GM21737 (cell line): ENCODE data around the gene ADARB2.
"Not testable (repeated sequence)": the region's sequence is repeated elsewhere in the genome, so short reads cannot be mapped to it uniquely, and the experiment has no call there.

Experiments used
- ATAC-seq: cut with Tn5 transposase; IDR thresholded peaks from one replicate; pipeline ENCODE4 v1.9.1; 2021; ENCODE audit warnings: mild to moderate bottlenecking, moderate library complexity; ENCODE audit not compliant: unreplicated experiment

Gene ADARB2

DNA sequence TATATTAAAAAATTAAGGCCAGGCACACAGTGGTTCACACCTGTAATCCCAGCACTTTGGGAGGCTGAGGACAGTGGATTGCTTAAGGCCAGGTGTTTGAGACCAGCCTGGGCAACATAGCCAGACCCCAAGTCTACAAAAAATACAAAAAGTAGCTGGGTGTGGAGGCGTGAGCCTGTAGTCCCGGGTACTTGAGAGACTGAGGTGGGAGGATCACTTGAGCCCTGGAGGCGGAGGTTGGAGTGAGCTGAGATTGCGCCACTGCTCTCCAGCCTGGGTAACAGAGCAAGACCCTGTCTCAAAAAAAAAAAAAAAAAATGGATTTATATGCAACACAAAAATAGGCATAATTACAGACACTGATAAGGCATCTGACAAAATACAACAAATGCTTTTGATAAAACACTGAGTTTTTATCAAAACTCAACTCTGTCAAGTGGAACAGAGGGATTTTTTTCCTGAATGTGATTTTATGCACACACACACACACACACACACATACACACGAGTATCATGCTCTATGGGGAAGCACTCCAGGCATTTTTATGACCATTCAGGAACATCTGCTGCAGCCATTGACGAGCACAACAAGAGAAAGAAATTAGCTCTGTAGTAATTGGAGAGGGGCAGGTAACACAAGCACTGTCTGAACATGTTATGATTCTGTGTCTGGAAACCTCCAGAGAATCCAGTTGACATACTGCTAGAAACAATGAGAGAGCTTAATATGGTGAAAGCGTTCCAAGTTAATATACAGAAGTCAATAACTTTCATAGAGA lies 488.0 kb downstream of the ADARB2 start:
- ATAC-seq = no peak

GRCh38 chr10:1248262-1248630 lies 489.1 kb downstream of the ADARB2 start:
- ATAC-seq = not testable (repeated sequence)

GRCh38 chr10:1247598-1248261 lies 489.6 kb downstream of the ADARB2 start:
- ATAC-seq = no peak

GRCh38 chr10:1244493-1244892 lies 492.8 kb downstream of the ADARB2 start:
- no peak for ATAC-seq

GRCh38 chr10:1243486-1244234 lies 493.7 kb downstream of the ADARB2 start:
- no peak for ATAC-seq

DNA sequence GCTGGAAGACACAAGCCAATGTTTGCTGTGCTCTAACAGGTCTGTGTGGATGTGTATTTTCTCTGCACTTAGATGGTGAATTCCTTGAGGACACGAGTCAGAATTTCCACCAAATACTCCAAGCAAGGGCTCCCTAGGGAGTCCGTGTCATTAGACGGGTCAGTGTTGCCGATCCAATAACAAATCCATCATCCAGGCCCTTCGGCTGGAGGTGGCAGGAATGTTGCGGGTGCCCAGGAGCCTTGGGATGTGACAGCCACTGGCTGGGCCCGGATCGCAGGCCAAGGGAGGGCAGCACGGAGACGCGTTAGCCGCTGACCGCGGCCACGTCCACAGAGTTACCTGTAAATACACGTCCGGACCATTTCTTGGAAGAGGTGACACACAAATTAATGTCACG lies 494.4 kb downstream of the ADARB2 start:
- no peak for ATAC-seq

GRCh38 chr10:1241973-1242935 lies 495.1 kb downstream of the ADARB2 start:
- ATAC-seq = no peak

- no peak for ATAC-seq
Measured at GRCh38 chr10:1241322-1241890, 495.9 kb downstream of the ADARB2 start.

DNA sequence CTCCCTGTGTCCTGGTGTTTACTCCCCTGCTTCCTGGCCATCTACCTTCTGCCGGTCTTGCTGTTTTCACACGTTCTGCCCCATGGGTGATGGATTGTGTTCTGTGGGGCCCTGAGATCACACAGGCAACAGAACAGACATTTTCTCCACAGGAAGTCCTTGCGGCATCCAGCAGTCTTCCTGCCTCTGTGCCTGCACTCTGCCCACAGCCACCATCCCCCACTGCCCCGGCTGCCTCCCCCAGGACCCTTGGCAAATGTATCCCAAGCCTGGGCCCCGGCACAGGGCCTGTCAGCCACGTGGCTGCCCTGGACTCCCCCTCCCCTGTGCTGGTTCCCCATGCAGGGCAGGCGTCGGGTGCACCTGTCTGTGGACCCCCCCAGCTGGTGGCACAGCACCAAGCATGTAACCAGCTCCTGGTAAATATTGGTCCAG lies 497.0 kb downstream of the ADARB2 start:
- ATAC-seq = no peak

DNA sequence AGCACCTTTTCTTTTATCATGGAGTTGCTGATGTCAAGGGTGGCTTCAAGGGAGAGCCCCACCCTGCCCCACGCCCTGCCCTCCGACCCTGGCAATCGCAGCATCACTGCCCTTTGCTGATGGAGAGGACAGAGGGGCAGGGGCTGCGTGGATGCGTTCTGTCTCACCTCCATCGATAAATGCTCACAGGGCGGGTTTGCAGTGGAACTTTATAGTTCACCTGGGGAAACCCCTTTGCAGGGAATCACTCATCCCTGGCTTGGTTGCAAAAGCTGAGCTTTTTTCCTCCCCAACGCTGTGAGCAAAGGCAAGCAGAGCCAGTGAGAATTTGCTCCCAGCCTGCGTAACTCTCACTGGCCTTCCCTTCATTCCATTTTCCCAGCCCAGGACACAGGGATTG lies 504.3 kb downstream of the ADARB2 start:
- ATAC-seq = no peak

DNA sequence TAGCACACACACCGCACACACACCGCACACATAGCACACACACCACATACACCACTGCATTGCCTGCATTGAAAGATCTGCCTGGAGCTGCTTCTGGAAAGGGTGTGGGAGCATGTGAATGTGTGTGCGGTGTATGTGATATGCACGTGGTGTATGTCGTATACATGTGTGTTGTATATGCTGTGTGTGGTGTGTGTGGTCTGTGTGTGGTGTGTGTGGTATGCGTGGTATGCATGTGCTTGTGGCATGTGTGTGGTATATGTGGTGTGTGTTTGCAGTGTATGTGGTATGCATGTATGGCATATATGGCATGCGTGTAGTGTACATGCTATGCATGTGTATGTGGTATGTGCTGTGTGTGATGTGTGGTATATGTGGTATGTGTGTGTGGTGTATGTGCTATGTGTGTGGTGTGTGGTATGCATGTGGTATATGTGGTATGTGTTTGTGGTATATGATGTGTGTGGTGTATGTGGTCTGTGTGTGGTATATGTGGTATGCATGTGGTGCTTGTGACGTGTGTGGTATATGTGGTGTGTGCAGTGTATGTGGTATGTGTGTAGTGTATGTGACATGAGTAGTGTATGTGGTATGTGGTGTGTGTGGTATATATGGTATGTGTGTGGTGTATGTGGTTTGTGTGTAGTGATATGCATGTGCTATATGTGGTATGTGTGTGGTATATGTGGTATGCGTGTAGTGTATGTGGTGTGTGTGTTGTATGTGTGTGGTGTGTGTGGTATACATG lies 505.0 kb downstream of the ADARB2 start:
- no peak for ATAC-seq

DNA sequence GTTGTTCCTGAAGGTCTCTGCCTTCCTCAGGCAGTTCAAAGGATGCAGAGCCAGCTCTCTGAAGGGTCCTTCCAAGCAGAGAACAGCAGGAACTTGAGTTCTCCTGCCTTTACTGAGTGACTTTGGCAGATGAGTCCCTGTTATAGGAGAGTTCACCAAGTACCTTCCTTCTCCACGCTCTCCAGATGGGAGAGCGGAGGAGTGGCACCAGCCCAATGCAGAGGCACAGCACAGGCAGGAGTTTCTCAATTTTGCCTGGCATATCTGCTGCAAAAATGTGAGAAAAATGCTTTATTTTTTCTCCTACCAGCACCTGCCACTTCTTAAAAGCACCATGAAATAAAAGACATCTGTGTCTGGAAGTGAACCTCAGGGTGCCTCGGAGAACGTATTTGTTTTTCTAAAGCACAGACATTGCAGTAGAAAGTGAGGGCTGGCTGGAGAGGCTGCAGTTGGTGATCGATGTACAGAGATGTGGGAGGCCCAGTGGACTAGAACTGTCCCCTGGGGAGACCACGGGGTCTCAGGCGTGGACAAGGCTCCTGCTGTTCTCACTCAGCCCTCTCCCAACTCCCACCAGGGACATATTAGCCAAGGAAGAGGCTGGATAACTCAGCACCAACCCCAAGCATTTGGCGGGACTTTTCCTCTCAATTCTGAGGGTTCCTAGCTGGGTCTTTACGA lies 506.6 kb downstream of the ADARB2 start:
- no peak for ATAC-seq

GRCh38 chr10:1230138-1230537 lies 507.2 kb downstream of the ADARB2 start:
- no peak for ATAC-seq

DNA sequence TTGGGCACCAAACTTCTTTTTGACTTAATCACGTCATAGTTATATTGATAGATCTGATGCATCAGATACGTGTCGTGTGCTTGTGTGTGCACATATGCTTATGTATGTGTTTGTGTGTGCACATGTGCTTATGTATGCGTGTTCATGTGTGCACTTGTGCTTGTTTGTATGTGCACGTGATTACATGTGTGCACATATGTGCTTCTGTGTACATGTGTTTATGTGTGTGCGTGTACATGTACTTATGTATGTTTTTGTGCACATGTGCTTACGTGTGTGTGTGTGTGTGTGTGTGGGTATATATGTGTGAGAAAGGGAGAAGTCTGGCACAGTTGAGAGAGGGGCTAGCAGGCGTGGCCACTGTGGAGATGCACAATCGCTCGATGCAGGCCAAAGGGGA lies 507.8 kb downstream of the ADARB2 start:
- ATAC-seq = no peak

DNA sequence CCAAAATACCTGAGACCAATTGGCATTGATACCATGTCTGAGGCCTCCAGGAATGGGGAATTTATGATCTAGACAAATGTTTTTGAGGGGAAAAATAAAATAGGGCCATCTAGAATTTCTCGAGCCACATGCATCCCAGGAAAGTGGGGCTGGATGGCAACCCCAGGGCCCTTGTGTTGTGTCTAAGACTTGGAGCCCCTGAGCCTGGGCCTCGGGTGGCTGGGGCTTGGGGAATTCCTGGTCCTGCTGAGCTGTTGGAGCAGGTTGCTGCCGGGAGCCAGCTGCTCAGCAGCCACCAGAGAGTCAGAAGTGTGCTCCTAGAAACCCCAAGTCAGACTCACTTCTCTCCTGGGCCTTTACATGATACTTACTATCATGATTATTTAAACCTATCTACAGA lies 508.2 kb downstream of the ADARB2 start:
- ATAC-seq = no peak

DNA sequence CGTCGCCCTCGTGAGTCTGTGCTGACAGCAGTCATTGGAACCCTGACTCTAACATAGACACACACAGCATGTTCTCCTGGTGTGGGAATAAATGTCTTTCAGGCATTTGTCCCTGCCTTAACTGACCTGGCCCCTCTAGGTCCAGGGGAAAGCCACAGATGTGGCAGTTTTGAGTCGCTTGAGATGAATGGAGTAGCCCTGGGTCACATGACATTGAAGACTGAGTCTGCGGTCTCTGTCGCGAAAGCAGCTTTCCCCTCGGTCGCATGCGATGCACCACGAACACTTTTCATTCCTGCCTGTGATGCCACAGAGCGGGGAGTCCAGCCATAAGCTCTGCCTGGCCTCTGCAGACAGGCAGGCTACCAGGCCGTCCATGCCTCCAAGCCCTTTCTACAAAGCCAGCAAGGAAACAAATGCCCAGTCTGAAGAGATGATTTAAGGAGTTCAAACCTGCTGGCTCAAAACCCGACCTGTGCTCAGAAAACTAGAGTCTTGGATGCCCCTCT lies 508.8 kb downstream of the ADARB2 start:
- ATAC-seq = no peak

GRCh38 chr10:1227510-1228402 lies 509.6 kb downstream of the ADARB2 start:
- ATAC-seq = no peak

- not testable (repeated sequence) for ATAC-seq
Measured at GRCh38 chr10:1226907-1227306, 510.4 kb downstream of the ADARB2 start.
